ENCODE data around the gene PMVK.

Gene PMVK

GRCh38 chr1:154951901-154952657 is 15.6 kb upstream of the PMVK start:
- in situ Hi-C loops (cut with HindIII; ENCODE audit: low sequenced_read_pairs) = no loop called here

- in situ Hi-C loops (cut with HindIII; ENCODE audit: low sequenced_read_pairs) = no loop called here
Measured at GRCh38 chr1:154948079-154948478, 11.6 kb upstream of the PMVK start.

- in situ Hi-C loops (cut with HindIII; ENCODE audit: low sequenced_read_pairs) = no loop called here
Measured at GRCh38 chr1:154945962-154946850, 9.7 kb upstream of the PMVK start.

- in situ Hi-C loops (cut with HindIII; ENCODE audit: low sequenced_read_pairs) = no loop called here
Measured at GRCh38 chr1:154945160-154945961, 8.8 kb upstream of the PMVK start.

GRCh38 chr1:154944401-154945159 is 8.1 kb upstream of the PMVK start:
- in situ Hi-C loops (cut with HindIII; ENCODE audit: low sequenced_read_pairs) = no loop called here

- in situ Hi-C loops (cut with HindIII; ENCODE audit: low sequenced_read_pairs) = no loop called here
Measured at GRCh38 chr1:154943649-154944400, 7.3 kb upstream of the PMVK start.

GRCh38 chr1:154941333-154942013 is 5.0 kb upstream of the PMVK start:
- in situ Hi-C loops (cut with HindIII; ENCODE audit: low sequenced_read_pairs) = no loop called here

- in situ Hi-C loops (cut with HindIII; ENCODE audit: low sequenced_read_pairs) = no loop called here
Measured at GRCh38 chr1:154940651-154941194, 4.2 kb upstream of the PMVK start.

- in situ Hi-C loops (cut with HindIII; ENCODE audit: low sequenced_read_pairs) = no loop called here
Measured at GRCh38 chr1:154940213-154940560, 3.7 kb upstream of the PMVK start.

GRCh38 chr1:154938604-154939399 is 2.3 kb upstream of the PMVK start:
- in situ Hi-C loops (cut with HindIII; ENCODE audit: low sequenced_read_pairs) = no loop called here

GRCh38 chr1:154937988-154938386 is 1.5 kb upstream of the PMVK start:
- in situ Hi-C loops (cut with HindIII; ENCODE audit: low sequenced_read_pairs) = no loop called here

GRCh38 chr1:154937085-154937987 is 817 bp upstream of the PMVK start:
- in situ Hi-C loops (cut with HindIII; ENCODE audit: low sequenced_read_pairs) = no loop called here

GRCh38 chr1:154935749-154936554 is 567 bp downstream of the PMVK start:
- in situ Hi-C loops (cut with HindIII; ENCODE audit: low sequenced_read_pairs) = no loop called here

- in situ Hi-C loops (cut with HindIII; ENCODE audit: low sequenced_read_pairs) = no loop called here
Measured at GRCh38 chr1:154934358-154934948, 2.1 kb downstream of the PMVK start.

- in situ Hi-C loops (cut with HindIII; ENCODE audit: low sequenced_read_pairs) = no loop called here
Measured at GRCh38 chr1:154931940-154932487, 4.5 kb downstream of the PMVK start.

- in situ Hi-C loops (cut with HindIII; ENCODE audit: low sequenced_read_pairs) = no loop called here
Measured at GRCh38 chr1:154926201-154926600, 10.3 kb downstream of the PMVK start.
